Tibial artery (tissue), 4 donors: ENCODE results near the gene OR4K13.

ENCODE experiments used
- DNase-seq, 2 donors: peaks; one replicate each; pipeline ENCODE4 v3.0.0-alpha.2; 2019
- H3K27ac ChIP-seq, 2 donors: fragments of 200-600 bp; sonication (generic) in 1 of 2; 1 replicate in 1 of 2; 2 replicates in 1 of 2; pipeline ENCODE4 v1.5.1; 2018 to 2019; ENCODE audit warnings: mild to moderate bottlenecking in 1 of 2
- H3K27me3 ChIP-seq, 2 donors: fragments of 200-600 bp; sonication (generic) in 1 of 2; one replicate each; pipeline versions ENCODE4 v1.5.1 to v1.6.0; 2016 to 2019
- H3K36me3 ChIP-seq, 3 donors: fragments of 200-600 bp; sonication (generic) in 2 of 3; one replicate each; pipeline ENCODE4 v1.5.1; 2016 to 2019; ENCODE audit warnings: mild to moderate bottlenecking in 2 of 3
- H3K4me1 ChIP-seq, 4 donors: fragments of 200-600 bp; sonication (generic) in 2 of 4; 1 replicate in 3 of 4; 2 replicates in 1 of 4; pipeline ENCODE4 v1.5.1; 2016 to 2019
- H3K4me3 ChIP-seq, 2 donors: fragments of 200-600 bp; sonication (generic) in 1 of 2; 1 replicate in 1 of 2; 2 replicates in 1 of 2; pipeline ENCODE4 v1.5.1; 2018 to 2019; ENCODE audit warnings: mild to moderate bottlenecking in 2 of 2
- H3K9me3 ChIP-seq, 3 donors: fragments of 200-600 bp; sonication (generic) in 1 of 3; one replicate each; pipeline ENCODE4 v1.5.1; 2016 to 2019
- CTCF ChIP-seq, 2 experiments: fragments of 200-600 bp in 1 of 2; fragments of 450-650 bp in 1 of 2; IDR thresholded peaks; one replicate each; pipeline ENCODE4 v1.5.1; 2017 to 2019; ENCODE audit warnings: antibody characterized with exemption in 2 of 2, mild to moderate bottlenecking in 1 of 2, moderate library complexity in 1 of 2
- intact Hi-C: fragments of 100-400 bp; cut with DNase I; formaldehyde crosslinking; loops from one replicate; pipeline ENCODE4 v1.15.0; 2023; ENCODE audit warnings: low total_unique reads

The OR4K13 gene

DNA sequence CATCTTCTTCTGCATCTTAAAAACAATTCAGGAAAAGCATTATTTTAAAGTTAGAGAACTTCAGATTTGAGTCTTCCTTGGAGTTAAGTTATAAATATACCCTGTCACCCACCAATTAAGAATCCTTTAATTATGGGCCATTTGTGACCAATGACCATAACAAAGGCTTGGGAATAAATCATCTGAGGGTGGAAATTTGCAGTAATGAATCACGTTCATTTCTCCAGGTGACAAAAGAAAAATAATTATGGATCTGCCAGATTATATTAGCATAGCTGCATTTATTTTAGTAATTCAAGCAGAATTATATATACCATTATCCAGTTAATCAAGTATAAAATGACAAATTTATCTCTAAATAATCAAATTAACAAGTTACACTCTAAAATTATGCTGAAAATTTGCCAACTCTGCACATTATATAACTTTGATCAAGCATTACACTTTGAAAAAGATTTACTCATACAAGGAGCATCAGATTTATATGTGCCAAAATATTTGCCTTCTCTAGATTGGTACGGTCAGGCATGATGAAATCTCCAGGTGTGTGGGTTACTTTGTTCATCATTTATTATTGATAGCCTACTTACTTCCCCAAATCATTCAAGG, 16.5 kb downstream of the OR4K13 start, which contains the start of gene OR4K14:
OR4K14 (minus strand) TSS at position 51 of the 609 bp plus-strand sequence. CDS start 4,114 bp downstream, outside the sequence.
- no peak for DNase-seq
- intact Hi-C loops, result no loop called here
- H3K27me3 ChIP-seq, result no peaks in the 10 kb centered on the region
- no peak for TF ChIP-seq CTCF (IDR thresholded peaks at IDR 0.05)
- no peak within 1 kb of the TSS for H3K4me3 ChIP-seq
- no peak within 1 kb of the TSS for H3K27ac ChIP-seq
- H3K36me3 ChIP-seq, result no peaks in the 10 kb centered on the region
- H3K9me3 ChIP-seq, result no peaks in the 10 kb centered on the region
- no peaks in the 10 kb centered on the region for H3K4me1 ChIP-seq

GRCh38 chr14:20008156-20008555, 27.7 kb downstream of the OR4K13 start:
- no peak overlapping the region for H3K27ac ChIP-seq
- H3K4me1 ChIP-seq, result no peaks in the 10 kb centered on the region
- no peaks in the 10 kb centered on the region for H3K27me3 ChIP-seq
- no peaks in the 10 kb centered on the region for H3K9me3 ChIP-seq
- no peak for TF ChIP-seq CTCF (IDR thresholded peaks at IDR 0.05)
- H3K4me3 ChIP-seq, result no peak overlapping the region
- H3K36me3 ChIP-seq, result no peaks in the 10 kb centered on the region
- no peak for DNase-seq
- intact Hi-C loops, result no loop called here

- H3K4me3 ChIP-seq, result no peak overlapping the region
- H3K27ac ChIP-seq, result no peak overlapping the region
Observed at GRCh38 chr14:20002319-20002718, 33.5 kb downstream of the OR4K13 start.

GRCh38 chr14:20001863-20002262, 34.0 kb downstream of the OR4K13 start, which contains the start of gene OR4Q2:
Gene OR4Q2, plus strand, starts transcription at chr14:20002163.
- Histone ChIP-seq H3K27ac (no peak within 1 kb of the TSS), H3K36me3 (no peaks in the 10 kb centered on the region), H3K27me3 (no peaks in the 10 kb centered on the region), H3K4me1 (no peaks in the 10 kb centered on the region), H3K9me3 (no peaks in the 10 kb centered on the region), H3K4me3 (no peak within 1 kb of the TSS)
- intact Hi-C loops, result no loop called here
- DNase-seq, result no peak
- TF ChIP-seq CTCF (IDR thresholded peaks at IDR 0.05), result no peak

More at GRCh38 chr14:20002319-20002718, 33.5 kb downstream of the OR4K13 start:
- no peaks in the 10 kb centered on the region for H3K27me3 ChIP-seq
- H3K36me3 ChIP-seq, result no peaks in the 10 kb centered on the region
- no peaks in the 10 kb centered on the region for H3K4me1 ChIP-seq
- TF ChIP-seq CTCF (IDR thresholded peaks at IDR 0.05), result no peak
- intact Hi-C loops, result no loop called here
- H3K9me3 ChIP-seq, result no peaks in the 10 kb centered on the region
- DNase-seq, result no peak

GRCh38 chr14:19993438-19993837, 42.4 kb downstream of the OR4K13 start:
- no peak for TF ChIP-seq CTCF (IDR thresholded peaks at IDR 0.05)
- H3K36me3 ChIP-seq, result no peaks in the 10 kb centered on the region
- no peak for DNase-seq
- no peak overlapping the region for H3K4me3 ChIP-seq
- no peak overlapping the region for H3K27ac ChIP-seq
- intact Hi-C loops, result no loop called here
- H3K9me3 ChIP-seq, result no peaks in the 10 kb centered on the region
- H3K4me1 ChIP-seq, result no peaks in the 10 kb centered on the region
- no peaks in the 10 kb centered on the region for H3K27me3 ChIP-seq
